K562 (cell line): ENCODE data around the gene ABCA4. TPM values are rescaled to one million over a fixed set of nuclear protein-coding genes. Genes with fewer than 3 reads are reported as not detected.

ENCODE experiments used
- TEAD4 ChIP-seq, 2 experiments: sonication (generic) in 1 of 2; formaldehyde crosslinking in 1 of 2; IDR thresholded peaks; 2 replicates each; pipeline versions ENCODE4 v1.6.1 to v1.8.0; 2012 to 2022; ENCODE audit warnings: borderline replicate concordance in 1 of 2, inconsistent platforms in 1 of 2, low read length in 1 of 2, mild to moderate bottlenecking in 1 of 2, missing genetic modification reagents in 1 of 2
- polyA plus RNA-seq, 8 experiments: library from polyadenylated mRNA; depleted of rRNA in 4 of 8; stranded (reverse) in 5 of 8; unstranded in 3 of 8; fragments of >200 nt; fragmentation: Nextera tagmentation in 2 of 8; fragmentation: Illumina TruSeq in 1 of 8; extraction: Ambion mirVana in 2 of 8; extraction: Trizol in 1 of 8; gene quantifications; 2 replicates each; pipeline versions ENCODE4 v1.2.1 to v1.2.3, GENCODE V29; 2011 to 2014; ENCODE audit warnings: inconsistent platforms in 1 of 8, missing spikeins in 1 of 8
- total RNA-seq, 7 experiments: library from RNA; depleted of rRNA in 6 of 7; stranded (reverse); fragments of >200 nt in 6 of 7; fragmentation: Illumina TruSeq in 2 of 7; extraction: Trizol in 2 of 7; gene quantifications; 2 replicates each; pipeline versions ENCODE4 v1.2.1 to v1.2.3, GENCODE V29; 2011 to 2021; ENCODE audit warnings: low replicate concordance in 1 of 7
- TF ChIP-seq, protein P1 (sequence below), 3 experiments: fragments of 200-800 bp in 1 of 3; fragments of 250-450 bp in 1 of 3; fragments of 450-650 bp in 1 of 3; sonication (Bioruptor Pico) in 1 of 3; sonication (Bioruptor generic) in 1 of 3; formaldehyde crosslinking in 1 of 3; IDR thresholded peaks; 2 replicates each; pipeline versions ENCODE4 v1.6.1 to v1.8.0; 2016 to 2022; ENCODE audit warnings: mild to moderate bottlenecking in 2 of 3, missing genetic modification characterization in 2 of 3, missing compliant biosample characterization in 1 of 3, moderate library complexity in 1 of 3
- TF ChIP-seq, protein P2 (sequence below): sonication (generic); formaldehyde crosslinking; IDR thresholded peaks from 2 replicates; pipeline ENCODE4 v1.8.0; 2022; ENCODE audit warnings: missing genetic modification reagents, mild to moderate bottlenecking, moderate library complexity, borderline replicate concordance

Gene ABCA4
- total and polyA plus RNA-seq, 9 of the 15 experiments (the other 6 are each of a cell fraction or from before 2014, with no cell fraction given) = 0.01 to 0.04 TPM; not detected in 7

DNA sequence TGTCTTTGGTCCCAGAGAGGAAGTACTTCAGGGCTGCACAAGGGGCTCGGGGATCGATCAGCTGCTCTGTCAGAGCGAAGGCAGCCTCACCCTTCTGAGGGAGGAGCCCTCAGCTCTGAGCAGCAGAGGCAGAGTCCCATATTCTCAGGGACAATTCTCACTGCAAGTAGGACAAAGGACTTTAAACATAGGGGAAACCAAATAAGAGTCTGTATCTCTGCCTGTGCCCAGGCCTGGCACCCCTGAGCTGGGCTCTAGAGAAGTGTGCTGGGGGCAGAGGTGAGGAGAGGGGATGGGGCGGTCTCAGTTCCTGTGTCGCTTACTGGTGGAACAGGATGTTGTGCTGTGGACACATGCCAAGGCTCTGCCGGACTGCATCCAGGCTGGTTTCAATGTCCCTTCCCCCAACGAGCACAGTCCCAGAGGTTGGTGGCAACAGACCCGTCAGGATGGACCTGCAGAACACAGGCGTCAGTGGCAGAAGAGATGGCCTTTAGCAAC, 76.6 kb downstream of the ABCA4 start (continued):
- TF ChIP-seq, protein P1, sequence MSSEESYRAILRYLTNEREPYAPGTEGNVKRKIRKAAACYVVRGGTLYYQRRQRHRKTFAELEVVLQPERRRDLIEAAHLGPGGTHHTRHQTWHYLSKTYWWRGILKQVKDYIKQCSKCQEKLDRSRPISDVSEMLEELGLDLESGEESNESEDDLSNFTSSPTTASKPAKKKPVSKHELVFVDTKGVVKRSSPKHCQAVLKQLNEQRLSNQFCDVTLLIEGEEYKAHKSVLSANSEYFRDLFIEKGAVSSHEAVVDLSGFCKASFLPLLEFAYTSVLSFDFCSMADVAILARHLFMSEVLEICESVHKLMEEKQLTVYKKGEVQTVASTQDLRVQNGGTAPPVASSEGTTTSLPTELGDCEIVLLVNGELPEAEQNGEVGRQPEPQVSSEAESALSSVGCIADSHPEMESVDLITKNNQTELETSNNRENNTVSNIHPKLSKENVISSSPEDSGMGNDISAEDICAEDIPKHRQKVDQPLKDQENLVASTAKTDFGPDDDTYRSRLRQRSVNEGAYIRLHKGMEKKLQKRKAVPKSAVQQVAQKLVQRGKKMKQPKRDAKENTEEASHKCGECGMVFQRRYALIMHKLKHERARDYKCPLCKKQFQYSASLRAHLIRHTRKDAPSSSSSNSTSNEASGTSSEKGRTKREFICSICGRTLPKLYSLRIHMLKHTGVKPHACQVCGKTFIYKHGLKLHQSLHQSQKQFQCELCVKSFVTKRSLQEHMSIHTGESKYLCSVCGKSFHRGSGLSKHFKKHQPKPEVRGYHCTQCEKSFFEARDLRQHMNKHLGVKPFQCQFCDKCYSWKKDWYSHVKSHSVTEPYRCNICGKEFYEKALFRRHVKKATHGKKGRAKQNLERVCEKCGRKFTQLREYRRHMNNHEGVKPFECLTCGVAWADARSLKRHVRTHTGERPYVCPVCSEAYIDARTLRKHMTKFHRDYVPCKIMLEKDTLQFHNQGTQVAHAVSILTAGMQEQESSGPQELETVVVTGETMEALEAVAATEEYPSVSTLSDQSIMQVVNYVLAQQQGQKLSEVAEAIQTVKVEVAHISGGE (CRISPR knock-in tag; IDR thresholded peaks at IDR 0.05) = peak in 2 of 3 experiments; percentile 73 to 96; a peak in 3 of 6 replicates
- TF ChIP-seq TEAD4 (IDR thresholded peaks at IDR 0.05; ENCODE audit: low read length) (no peak), TEAD4 (CRISPR knock-in tag; IDR thresholded peaks at IDR 0.05; ENCODE audit: borderline replicate concordance) (no peak)
- TF ChIP-seq, protein P2, sequence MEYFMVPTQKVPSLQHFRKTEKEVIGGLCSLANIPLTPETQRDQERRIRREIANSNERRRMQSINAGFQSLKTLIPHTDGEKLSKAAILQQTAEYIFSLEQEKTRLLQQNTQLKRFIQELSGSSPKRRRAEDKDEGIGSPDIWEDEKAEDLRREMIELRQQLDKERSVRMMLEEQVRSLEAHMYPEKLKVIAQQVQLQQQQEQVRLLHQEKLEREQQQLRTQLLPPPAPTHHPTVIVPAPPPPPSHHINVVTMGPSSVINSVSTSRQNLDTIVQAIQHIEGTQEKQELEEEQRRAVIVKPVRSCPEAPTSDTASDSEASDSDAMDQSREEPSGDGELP (CRISPR knock-in tag) = peak; percentile 62; the same call in 1 of the 2 replicates
